Heart left ventricle (tissue), 13 donors: ENCODE measurements around the gene SREBF1.

Experiments
- CTCF ChIP-seq, 12 donors: fragments of 200-600 bp; sonication (generic) in 4 of 12; IDR thresholded peaks; one replicate each; pipeline versions ENCODE4 v1.5.0 to v1.8.0; 2018 to 2022; ENCODE audit warnings: antibody characterized with exemption in 12 of 12, mild to moderate bottlenecking in 5 of 12
- POLR2A ChIP-seq, 2 donors: fragments of 450-650 bp; IDR thresholded peaks; one replicate each; pipeline ENCODE4 v1.6.1; 2017; ENCODE audit warnings: antibody characterized with exemption in 2 of 2, mild to moderate bottlenecking in 2 of 2, moderate library complexity in 2 of 2
- donor health status: ischemic (EF 13 %, LVEDD 7.1; RV severe dilation, severe dysfunction).
- donor health status: DM: no; HTN: yes; CAD: no.
- donor health status: DM: no; HTN: no; CAD: no.
- donor health status: ischemic (EF 25% LVEDD 6.9; RV normal size, moderate dysfunction).
- donor health status: ischemic (EF 25% LVEDD 5.7; RV mildly dilated, moderate dysfunction).
- donor health status: ischemic (EF 35%, LVEDD 5.7; RV mildly dilated, moderate dysfunction).
- donor health status: nonischemic (EF 11% LVEDD 7.7; RV severe dilation, severe dysfunction).
- donor health status: DM: yes; HTN: yes; CAD: no.
- donor health status: PGD.
- donor health status: ischemic (EF 29% LVEDD 5.4; RV normal size, mild dysfunction).
- donor health status: nonischemic (EF 23%, LVEDD 6.1; RV moderate dilation, normal function).

- no peak for TF ChIP-seq POLR2A (IDR thresholded peaks at IDR 0.05)
- TF ChIP-seq CTCF (IDR thresholded peaks at IDR 0.05) = no peak
Measured at GRCh38 chr17:17824783-17825614, 11.8 kb downstream of the SREBF1 start.
